ENCODE measurements around the gene ZIC5.

DNA sequence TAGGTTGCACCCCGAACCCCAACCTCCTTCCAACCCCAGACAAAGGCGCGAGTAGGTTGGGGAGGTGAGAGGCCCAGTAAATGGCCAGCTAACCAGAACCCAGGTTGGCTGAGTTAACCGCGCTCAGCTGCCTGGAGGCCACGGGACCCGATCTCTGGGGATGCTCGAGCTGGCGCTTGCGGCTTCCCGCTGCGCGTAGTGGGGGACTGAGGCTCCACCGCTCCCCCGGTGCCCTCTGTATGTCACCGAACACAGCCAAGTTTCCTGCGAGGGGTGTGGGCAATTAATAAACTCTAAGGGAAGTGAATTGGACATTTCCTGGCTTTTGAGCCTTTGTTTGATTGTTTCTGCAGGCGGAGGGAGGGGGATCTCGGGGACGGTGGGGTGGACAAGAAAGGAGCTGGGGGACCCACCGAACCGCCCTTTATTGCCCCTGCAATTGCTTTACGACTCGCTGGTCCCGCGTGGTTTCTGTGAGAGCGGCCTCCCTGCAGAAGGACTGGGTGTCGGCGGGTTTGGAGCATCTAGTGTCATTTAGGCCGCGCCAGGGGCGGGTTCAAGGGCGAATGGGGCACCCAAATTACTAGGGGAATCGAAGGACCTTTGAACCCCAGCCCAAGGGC, 3.5 kb upstream of the ZIC5 start:
- TF ChIP-seq, protein P1, sequence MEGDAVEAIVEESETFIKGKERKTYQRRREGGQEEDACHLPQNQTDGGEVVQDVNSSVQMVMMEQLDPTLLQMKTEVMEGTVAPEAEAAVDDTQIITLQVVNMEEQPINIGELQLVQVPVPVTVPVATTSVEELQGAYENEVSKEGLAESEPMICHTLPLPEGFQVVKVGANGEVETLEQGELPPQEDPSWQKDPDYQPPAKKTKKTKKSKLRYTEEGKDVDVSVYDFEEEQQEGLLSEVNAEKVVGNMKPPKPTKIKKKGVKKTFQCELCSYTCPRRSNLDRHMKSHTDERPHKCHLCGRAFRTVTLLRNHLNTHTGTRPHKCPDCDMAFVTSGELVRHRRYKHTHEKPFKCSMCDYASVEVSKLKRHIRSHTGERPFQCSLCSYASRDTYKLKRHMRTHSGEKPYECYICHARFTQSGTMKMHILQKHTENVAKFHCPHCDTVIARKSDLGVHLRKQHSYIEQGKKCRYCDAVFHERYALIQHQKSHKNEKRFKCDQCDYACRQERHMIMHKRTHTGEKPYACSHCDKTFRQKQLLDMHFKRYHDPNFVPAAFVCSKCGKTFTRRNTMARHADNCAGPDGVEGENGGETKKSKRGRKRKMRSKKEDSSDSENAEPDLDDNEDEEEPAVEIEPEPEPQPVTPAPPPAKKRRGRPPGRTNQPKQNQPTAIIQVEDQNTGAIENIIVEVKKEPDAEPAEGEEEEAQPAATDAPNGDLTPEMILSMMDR (IDR thresholded peaks at IDR 0.05; ENCODE audit: insufficient read depth, low read depth, low read length), result no peak
- peak; percentile 35 for TF ChIP-seq EZH2 (IDR thresholded peaks at IDR 0.05; ENCODE audit: insufficient read depth, low read length)
